Central memory CD4-positive, alpha-beta T cell (primary cell): Measurements from ENCODE around the gene ARRDC2.
"Not testable (repeated sequence)": the region's sequence is repeated elsewhere in the genome, so short reads cannot be mapped to it uniquely, and the experiment has no call there.

Experiments used
- DNase-seq: peaks from one replicate; pipeline ENCODE4 v3.0.0; 2022
- total RNA-seq, 3 experiments: gene quantifications; one replicate each; lab custom pipeline; 2026; lab: John Stamatoyannopoulos, UW

Gene ARRDC2
- total RNA-seq: 31.0 to 234 (median 213) reads per million in 3 experiments

- DNase-seq: peak; percentile 85
These were observed at the start of gene ARRDC2 for GRCh38 chr19:18007917-18008673. Gene ARRDC2, plus strand, starts transcription at chr19:18008170. Its CDS starts 141 bp downstream, at chr19:18008311.

GRCh38 chr19:17963936-17964691 is 43.9 kb upstream of the ARRDC2 start:
- DNase-seq: no peak

- DNase-seq: no peak
These were observed 42.4 kb upstream of the ARRDC2 start for GRCh38 chr19:17965370-17966128.

- no peak for DNase-seq
These were observed 41.9 kb upstream of the ARRDC2 start for GRCh38 chr19:17966129-17966483.

- DNase-seq: no peak
These were observed 41.3 kb upstream of the ARRDC2 start, which contains the start of gene KCNN1 for GRCh38 chr19:17966550-17967256. Gene KCNN1, plus strand, starts transcription at chr19:17967107. Its CDS starts 6,782 bp downstream, at chr19:17973889.

GRCh38 chr19:17967257-17968051 is 40.5 kb upstream of the ARRDC2 start:
- DNase-seq: no peak

- no peak for DNase-seq
These were observed 39.6 kb upstream of the ARRDC2 start for GRCh38 chr19:17968362-17968761.

GRCh38 chr19:17969096-17969792 is 38.7 kb upstream of the ARRDC2 start:
- no peak for DNase-seq

- no peak for DNase-seq
These were observed 35.7 kb upstream of the ARRDC2 start for GRCh38 chr19:17972230-17972629.

- DNase-seq: no peak
These were observed 34.2 kb upstream of the ARRDC2 start for GRCh38 chr19:17973759-17974158.

- no peak for DNase-seq
These were observed 33.4 kb upstream of the ARRDC2 start for GRCh38 chr19:17974551-17974950.

- no peak for DNase-seq
These were observed 32.9 kb upstream of the ARRDC2 start for GRCh38 chr19:17975032-17975431.

- DNase-seq: no peak
These were observed 30.9 kb upstream of the ARRDC2 start for GRCh38 chr19:17977021-17977420.

- DNase-seq: no peak
These were observed 30.5 kb upstream of the ARRDC2 start for GRCh38 chr19:17977488-17977887.

- no peak for DNase-seq
These were observed 26.4 kb upstream of the ARRDC2 start for GRCh38 chr19:17981611-17982010.

GRCh38 chr19:17982430-17982829 is 25.5 kb upstream of the ARRDC2 start:
- DNase-seq: no peak

- no peak for DNase-seq
These were observed 22.7 kb upstream of the ARRDC2 start for GRCh38 chr19:17985037-17985818.

GRCh38 chr19:17986569-17986968 is 21.4 kb upstream of the ARRDC2 start:
- DNase-seq: not testable (repeated sequence)

GRCh38 chr19:17988161-17988560 is 19.8 kb upstream of the ARRDC2 start:
- no peak for DNase-seq

GRCh38 chr19:17989425-17990094 is 18.4 kb upstream of the ARRDC2 start:
- no peak for DNase-seq
